HepG2 (cell line): ENCODE results near the gene PRKCI. TPM values are rescaled to one million over a fixed set of nuclear protein-coding genes. Genes with fewer than 3 reads are reported as not detected.
A peak's percentile ranks its signal among the peaks of the same experiment; 100 is the strongest.

Experiments used
- ATAC-seq: fragments of 200-7000 bp; cut with Tn5 transposase; 3 replicates; pipeline ENCODE4 v1.9.1; 2020; ENCODE audit warnings: mild to moderate bottlenecking, moderate library complexity
- BruUV-seq: library from RNA; stranded (reverse); fragments of 400-500 nt; replicated peaks from 2 replicates; lab custom pipeline; 2021; lab: Mats Ljungman, UMichigan
- CTCF ChIA-PET: fragments of 300-600 bp; formaldehyde crosslinking; extraction: SDS; loops from one replicate; lab custom pipeline; 2021; ENCODE audit warnings: low total read pairs, inconsistent platforms, low intra/inter-chr PET ratio; lab: Yijun Ruan, JAX
- POLR2A ChIA-PET: fragments of 350-600 bp; sonication (Branson Sonifier 250); formaldehyde crosslinking; loops from one replicate; lab custom pipeline; 2020; ENCODE audit warnings: antibody characterized with exemption, inconsistent platforms; lab: Yijun Ruan, JAX
- DNase-seq: peaks from one replicate; pipeline ENCODE4 v3.0.0-alpha.2; 2015; ENCODE audit warnings: low spot score
- FAIRE-seq: peaks from 3 replicates; lab custom pipeline; 2011; peaks lifted over from hg19 to GRCh38; lab: Jason Lieb, UNC
- H2AFZ ChIP-seq: one replicate; pipeline ENCODE4 v1.6.1; 2011; ENCODE audit warnings: low read length, inconsistent platforms
- H3K27ac ChIP-seq: fragments of 300-600 bp; 3 replicates; pipeline ENCODE4 v1.8.0; 2011; ENCODE audit warnings: mixed run types, mild to moderate bottlenecking, mixed read lengths, low read length, inconsistent platforms; ENCODE audit not compliant: insufficient read depth; ENCODE audit errors: extremely low read length
- H3K27me3 ChIP-seq, 2 experiments: fragments of 200-600 bp in 1 of 2; 2 replicates in 1 of 2; 3 replicates in 1 of 2; pipeline versions ENCODE4 v1.6.0 to v1.8.0; 2011; ENCODE audit warnings: low read length in 2 of 2, mild to moderate bottlenecking in 2 of 2, moderate library complexity in 2 of 2, inconsistent platforms in 1 of 2; ENCODE audit not compliant: insufficient read depth in 2 of 2, control insufficient read depth in 1 of 2
- H3K36me3 ChIP-seq, 2 experiments: fragments of 200-600 bp in 1 of 2; replicated peaks in 1 of 2; 2 replicates in 1 of 2; 3 replicates in 1 of 2; pipeline versions ENCODE4 v1.5.1 to v1.8.0; 2011; ENCODE audit warnings: low read length in 2 of 2, inconsistent platforms in 1 of 2; ENCODE audit not compliant: insufficient read depth in 2 of 2, control insufficient read depth in 1 of 2
- H3K4me1 ChIP-seq: 2 replicates; pipeline ENCODE4 v1.5.1; 2012; ENCODE audit warnings: low read length, inconsistent platforms; ENCODE audit not compliant: insufficient read depth
- H3K4me2 ChIP-seq: 2 replicates; pipeline ENCODE4 v1.6.0; 2011; ENCODE audit warnings: low read depth, low read length, inconsistent platforms
- H3K4me3 ChIP-seq, 3 experiments: fragments of 200-600 bp in 1 of 3; sonication (generic), shearing (Covaris generic) in 1 of 3; replicated peaks in 1 of 3; 2 replicates each; pipeline ENCODE4 v1.5.1; 2011 to 2016; ENCODE audit warnings: low read length in 3 of 3, inconsistent platforms in 2 of 3, low read depth in 2 of 3, mild to moderate bottlenecking in 2 of 3, control low read depth in 1 of 3, mixed read lengths in 1 of 3; ENCODE audit not compliant: insufficient read depth in 1 of 3
- H3K79me2 ChIP-seq: one replicate; pipeline ENCODE4 v1.6.1; 2011; ENCODE audit warnings: low read length, inconsistent platforms; ENCODE audit not compliant: insufficient read depth
- H3K9ac ChIP-seq: 2 replicates; pipeline ENCODE4 v1.6.0; 2011; ENCODE audit warnings: mild to moderate bottlenecking, low read depth, low read length, inconsistent platforms; ENCODE audit not compliant: insufficient read depth
- H3K9me3 ChIP-seq: 2 replicates; pipeline ENCODE4 v1.5.1; 2012; ENCODE audit warnings: mild to moderate bottlenecking, low read length
- H4K20me1 ChIP-seq: 2 replicates; pipeline ENCODE4 v1.6.0; 2011; ENCODE audit warnings: inconsistent platforms, mild to moderate bottlenecking, low read length, moderate library complexity; ENCODE audit not compliant: insufficient read depth
- ATM ChIP-seq: fragments of 450-650 bp; IDR thresholded peaks from 2 replicates; pipeline ENCODE4 v1.7.1; 2017; ENCODE audit warnings: mild to moderate bottlenecking, borderline replicate concordance
- CHD4 ChIP-seq: fragments of 200-600 bp; sonication (generic); IDR thresholded peaks from 2 replicates; pipeline ENCODE4 v1.7.0; 2017; ENCODE audit warnings: mild to moderate bottlenecking, low read length, borderline replicate concordance
- DPF2 ChIP-seq: sonication (generic); formaldehyde crosslinking; IDR thresholded peaks from 2 replicates; pipeline ENCODE4 v1.4.0; 2020; ENCODE audit warnings: mild to moderate bottlenecking, low read depth, missing genetic modification reagents, borderline replicate concordance
- FOSL2 ChIP-seq: sonication (generic); formaldehyde crosslinking; IDR thresholded peaks from 2 replicates; pipeline ENCODE4 v1.4.0; 2020; ENCODE audit warnings: missing genetic modification reagents
- FOXA1 ChIP-seq, 2 experiments: fragments of 450-650 bp in 1 of 2; sonication (generic) in 1 of 2; formaldehyde crosslinking in 1 of 2; IDR thresholded peaks; 2 replicates each; pipeline versions ENCODE4 v1.4.0 to v1.6.1; 2016 to 2020; ENCODE audit warnings: missing genetic modification reagents in 1 of 2
- FOXA3 ChIP-seq: IDR thresholded peaks from 2 replicates; pipeline ENCODE4 v1.6.1; 2016; ENCODE audit warnings: missing genetic modification reagents, missing compliant biosample characterization
- GATAD1 ChIP-seq: IDR thresholded peaks from 2 replicates; pipeline ENCODE4 v1.6.1; 2016; ENCODE audit warnings: missing genetic modification reagents, missing compliant biosample characterization
- REXO4 ChIP-seq: sonication (generic); formaldehyde crosslinking; IDR thresholded peaks from 2 replicates; pipeline ENCODE4 v1.8.0; 2022; ENCODE audit warnings: missing genetic modification reagents, mild to moderate bottlenecking, borderline replicate concordance
- TBX3 ChIP-seq: fragments of 450-650 bp; IDR thresholded peaks from 2 replicates; pipeline ENCODE4 v1.6.1; 2017; ENCODE audit warnings: antibody characterized with exemption, mild to moderate bottlenecking, inconsistent platforms, borderline replicate concordance
- TOPORS ChIP-seq: sonication (generic); formaldehyde crosslinking; IDR thresholded peaks from 2 replicates; pipeline ENCODE4 v1.8.0; 2023; ENCODE audit warnings: mild to moderate bottlenecking, missing genetic modification reagents
- ZFP36L1 ChIP-seq: sonication (generic); formaldehyde crosslinking; IDR thresholded peaks from 2 replicates; pipeline ENCODE4 v1.8.0; 2022; ENCODE audit warnings: mild to moderate bottlenecking, missing genetic modification reagents, moderate library complexity
- ZKSCAN1 ChIP-seq: fragments of 150-350 bp; IDR thresholded peaks from 2 replicates; pipeline ENCODE4 v1.6.1; 2014; ENCODE audit warnings: low read length
- ZNF138 ChIP-seq: sonication (generic); formaldehyde crosslinking; IDR thresholded peaks from 2 replicates; pipeline ENCODE4 v1.5.0; 2020; ENCODE audit warnings: mild to moderate bottlenecking, low read depth, missing genetic modification reagents
- ZNF24 ChIP-seq: fragments of 450-650 bp; IDR thresholded peaks from 2 replicates; pipeline ENCODE4 v1.6.1; 2017; ENCODE audit warnings: antibody characterized with exemption, mild to moderate bottlenecking
- ZNF577 ChIP-seq: sonication (generic); formaldehyde crosslinking; IDR thresholded peaks from 2 replicates; pipeline ENCODE4 v1.4.0; 2020; ENCODE audit warnings: mild to moderate bottlenecking, low read depth, missing genetic modification reagents, borderline replicate concordance
- ZNF605 ChIP-seq: sonication (generic); formaldehyde crosslinking; IDR thresholded peaks from 2 replicates; pipeline ENCODE4 v1.8.0; 2022; ENCODE audit warnings: mild to moderate bottlenecking, missing genetic modification reagents
- ZNF607 ChIP-seq: sonication (generic); formaldehyde crosslinking; IDR thresholded peaks from 2 replicates; pipeline ENCODE4 v1.5.1; 2020; ENCODE audit warnings: missing genetic modification reagents, mild to moderate bottlenecking, borderline replicate concordance
- ZNF678 ChIP-seq: sonication (generic); formaldehyde crosslinking; IDR thresholded peaks from 2 replicates; pipeline ENCODE4 v1.4.0; 2020; ENCODE audit warnings: mild to moderate bottlenecking, missing genetic modification reagents
- ZSCAN5A ChIP-seq: sonication (generic); formaldehyde crosslinking; IDR thresholded peaks from 2 replicates; pipeline ENCODE4 v1.8.0; 2022; ENCODE audit warnings: mild to moderate bottlenecking, missing genetic modification reagents, borderline replicate concordance
- WGBS: methylation state at CpG from one replicate; pipeline ENCODE4 v1.1.6; 2017; ENCODE audit warnings: low lambda C conversion rate; 5-methylcytosine and 5-hydroxymethylcytosine counted together
- in situ Hi-C: cut with HindIII; loops from 2 replicates; pipeline ENCODE4 v1.10.0; 2017; ENCODE audit warnings: low pct_unique_long_range_greater_than_20kb; ENCODE audit not compliant: extremely low pct_ligation_motif_present
- intact Hi-C: fragments of 100-400 bp; cut with micrococcal nuclease; formaldehyde crosslinking; loops from one replicate; pipeline ENCODE4 v1.10.0; 2022; ENCODE audit not compliant: unreplicated experiment
- polyA plus RNA-seq, 8 experiments: library from polyadenylated mRNA; depleted of rRNA in 3 of 8; stranded (reverse) in 7 of 8; unstranded in 1 of 8; fragments of >200 nt; fragmentation: Illumina TruSeq in 4 of 8; extraction: Trizol in 4 of 8; gene quantifications; 2 replicates each; pipeline versions ENCODE4 v1.2.1 to v1.2.3, GENCODE V29; 2011 to 2016; ENCODE audit warnings: low read depth in 4 of 8, missing spikeins in 1 of 8, mixed read lengths in 1 of 8; ENCODE audit not compliant: insufficient read depth in 1 of 8
- total RNA-seq, 5 experiments: library from RNA; depleted of rRNA; stranded (reverse); fragments of >200 nt; fragmentation: Illumina TruSeq; extraction: Trizol; gene quantifications; 2 replicates each; pipeline ENCODE4 v1.2.3, GENCODE V29; 2016; ENCODE audit warnings: low read depth in 1 of 5
- TF ChIP-seq, protein P1 (sequence below): sonication (generic); formaldehyde crosslinking; IDR thresholded peaks from 2 replicates; pipeline ENCODE4 v1.4.0; 2020; ENCODE audit warnings: missing genetic modification reagents
- TF ChIP-seq, protein P2 (sequence below): sonication (generic); formaldehyde crosslinking; IDR thresholded peaks from 2 replicates; pipeline ENCODE4 v1.5.0; 2020; ENCODE audit warnings: mild to moderate bottlenecking, missing genetic modification reagents

PRKCI gene
- total and polyA plus RNA-seq, 2 of the 13 experiments (the other 11 are each of a cell fraction or from before 2014, with no cell fraction given): 17.2 to 30.4 TPM

GRCh38 chr3:170307671-170308405, 85.6 kb downstream of the PRKCI start:
- Histone ChIP-seq H3K36me3 (no peaks in the 10 kb centered on the region), H3K4me3 (no peak overlapping the region), H3K27ac (no peak overlapping the region), H3K79me2 (no peaks in the 10 kb centered on the region), H3K4me1 (peaks cover 21% of the 10 kb centered on the region), H2AFZ (no peak overlapping the region), H3K4me2 (no peak overlapping the region), H3K27me3 (no peaks in the 10 kb centered on the region), H3K9me3 (no peaks in the 10 kb centered on the region), H4K20me1 (no peaks in the 10 kb centered on the region), H3K9ac (no peak overlapping the region)
- POLR2A ChIA-PET: interaction anchor here (1.0 kb wide), 1 partner anchor 49 kb away, joined by 4 read pairs; no protein-coding TSS in a partner anchor
- ATAC-seq (no peak), FAIRE-seq (no peak), DNase-seq (peak; percentile 24)
- intact Hi-C loops (no loop called here), in situ Hi-C loops (loop anchor here (25.0 kb wide), 1 partner anchor 504 kb away; no protein-coding TSS in a partner anchor)
- 88% methylated on average over 9 of the region's 11 CpGs for WGBS
- BruUV-seq: no TSS peak
- CTCF ChIA-PET: no interaction called here
- TF ChIP-seq ZSCAN5A (CRISPR knock-in tag): no peak
- no peak for TF ChIP-seq DPF2
- TF ChIP-seq ZNF24: no peak
- TF ChIP-seq REXO4 (CRISPR knock-in tag): no peak
- no peak for TF ChIP-seq ZNF138 (CRISPR knock-in tag)
- TF ChIP-seq ZFP36L1: no peak
- TF ChIP-seq, protein P1, sequence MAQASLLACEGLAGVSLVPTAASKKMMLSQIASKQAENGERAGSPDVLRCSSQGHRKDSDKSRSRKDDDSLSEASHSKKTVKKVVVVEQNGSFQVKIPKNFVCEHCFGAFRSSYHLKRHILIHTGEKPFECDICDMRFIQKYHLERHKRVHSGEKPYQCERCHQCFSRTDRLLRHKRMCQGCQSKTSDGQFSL (CRISPR knock-in tag): no peak
- TF ChIP-seq GATAD1: no peak
- no peak for TF ChIP-seq ZNF577 (CRISPR knock-in tag)
- no peak for TF ChIP-seq CHD4
- 0 out of 2 replicates have a peak, but pooled peaks have one; percentile 16 for TF ChIP-seq FOXA3 (CRISPR knock-in tag)
- TF ChIP-seq ATM: no peak
- TF ChIP-seq, protein P2, sequence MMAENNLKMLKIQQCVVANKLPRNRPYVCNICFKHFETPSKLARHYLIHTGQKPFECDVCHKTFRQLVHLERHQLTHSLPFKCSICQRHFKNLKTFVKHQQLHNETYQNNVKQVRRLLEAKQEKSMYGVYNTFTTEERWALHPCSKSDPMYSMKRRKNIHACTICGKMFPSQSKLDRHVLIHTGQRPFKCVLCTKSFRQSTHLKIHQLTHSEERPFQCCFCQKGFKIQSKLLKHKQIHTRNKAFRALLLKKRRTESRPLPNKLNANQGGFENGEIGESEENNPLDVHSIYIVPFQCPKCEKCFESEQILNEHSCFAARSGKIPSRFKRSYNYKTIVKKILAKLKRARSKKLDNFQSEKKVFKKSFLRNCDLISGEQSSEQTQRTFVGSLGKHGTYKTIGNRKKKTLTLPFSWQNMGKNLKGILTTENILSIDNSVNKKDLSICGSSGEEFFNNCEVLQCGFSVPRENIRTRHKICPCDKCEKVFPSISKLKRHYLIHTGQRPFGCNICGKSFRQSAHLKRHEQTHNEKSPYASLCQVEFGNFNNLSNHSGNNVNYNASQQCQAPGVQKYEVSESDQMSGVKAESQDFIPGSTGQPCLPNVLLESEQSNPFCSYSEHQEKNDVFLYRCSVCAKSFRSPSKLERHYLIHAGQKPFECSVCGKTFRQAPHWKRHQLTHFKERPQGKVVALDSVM (CRISPR knock-in tag): 0 out of 2 replicates have a peak, but pooled peaks have one; percentile 40
- TF ChIP-seq TBX3: no peak
- TF ChIP-seq ZNF678 (CRISPR knock-in tag): no peak
- no peak for TF ChIP-seq ZNF607 (CRISPR knock-in tag)
- TF ChIP-seq FOXA1 (IDR thresholded peaks at IDR 0.05): no peak
- TF ChIP-seq FOXA1 (CRISPR knock-in tag; IDR thresholded peaks at IDR 0.05): 0 out of 2 replicates have a peak, but pooled peaks have one; percentile 29
- TF ChIP-seq ZKSCAN1: no peak
- no peak for TF ChIP-seq ZNF605 (CRISPR knock-in tag)
- no peak for TF ChIP-seq TOPORS
- peak; percentile 30; the same call in 1 of the 2 replicates for TF ChIP-seq FOSL2 (CRISPR knock-in tag)
